ENCODE data around the gene C3orf20. TPM values are rescaled to one million over a fixed set of nuclear protein-coding genes. Genes with fewer than 3 reads are reported as not detected.
"Not testable (repeated sequence)": the region's sequence is repeated elsewhere in the genome, so short reads cannot be mapped to it uniquely, and the experiment has no call there.

Gene C3orf20
- total and polyA plus RNA-seq, 2 of the 4 experiments (the other 2 are of a cell fraction): not detected

GRCh38 chr3:14652360-14652907, 22.5 kb upstream of the C3orf20 start:
- Histone ChIP-seq H3K56ac (ENCODE audit: extremely low read depth, insufficient read depth, low read length) (peak overlapping the region; percentile 90; the same call in 1 of the 2 replicates), H3K23ac (ENCODE audit: low read depth, low read length) (peak overlapping the region; percentile 66), H3K9ac (ENCODE audit: low read depth, low read length) (peak overlapping the region; percentile 94), H3K4ac (ENCODE audit: low read depth, low read length) (peak overlapping the region; percentile 90), H2AFZ (replicated peaks; ENCODE audit: low read length, poor library complexity) (peak overlapping the region; percentile 97), H2AK5ac (ENCODE audit: low read depth, low read length) (peak overlapping the region; percentile 30; the same call in 1 of the 2 replicates), H2AK9ac (replicated peaks; ENCODE audit: low read depth, low read length, poor library complexity) (peak overlapping the region; percentile 95), H3K27ac (ENCODE audit: insufficient read depth, low read length) (peak overlapping the region; percentile 85), H4K91ac (ENCODE audit: insufficient read depth, low read depth, low read length) (peak overlapping the region; percentile 75), H3K4me2 (ENCODE audit: low read depth, low read length) (peak overlapping the region; percentile 99), H3K4me3 (ENCODE audit: insufficient read depth, low read depth, low read length) (peak overlapping the region; percentile 62), H4K5ac (ENCODE audit: low read depth, low read length) (peak overlapping the region; percentile 80), H3K79me1 (ENCODE audit: low read depth in 1 of 2, low read length in 2 of 2) (peaks cover 11 to 15% of the 10 kb centered on the region in 2 experiments), H4K8ac (ENCODE audit: low read depth in 2 of 2, low read length in 2 of 2) (peak overlapping the region; percentile 58 to 94), H3K14ac (replicated peaks; ENCODE audit: low read depth, low read length) (peak overlapping the region; percentile 89)
- H3K4me1 ChIP-seq (ENCODE audit: control insufficient read depth, insufficient read depth, low read length); H4K20me1 ChIP-seq (ENCODE audit: insufficient read depth, low read length); H3K9me3 ChIP-seq (ENCODE audit: control insufficient read depth, insufficient read depth, low read length); H3K9me1 ChIP-seq (ENCODE audit: insufficient read depth, low read length); H2BK20ac ChIP-seq (ENCODE audit: low read depth, low read length); H2BK120ac ChIP-seq (ENCODE audit: low read depth, low read length); BruUV-seq (replicated peaks); H3K27me3 ChIP-seq (ENCODE audit: control insufficient read depth, insufficient read depth, low read length); dilution Hi-C loops (cut with HindIII; ENCODE audit: low sequenced_read_pairs, unreplicated experiment); H3K36me3 ChIP-seq (ENCODE audit: control insufficient read depth, insufficient read depth, low read length); H2BK5ac ChIP-seq (ENCODE audit: low read depth, low read length, poor library complexity, severe bottlenecking); H3K18ac ChIP-seq (ENCODE audit: low read depth, low read length); ATAC-seq (ENCODE audit: low read depth); H2BK15ac ChIP-seq (ENCODE audit: low read depth, low read length): not testable (repeated sequence)
- in situ Hi-C loops (cut with MboI; ENCODE audit: low sequenced_read_pairs) (loop anchor here (25.0 kb wide), 1 partner anchor 385 kb away; no protein-coding TSS in a partner anchor), intact Hi-C loops (cut with micrococcal nuclease) (loop anchor here (2.0 to 5.0 kb wide), 4 partner anchors 74 to 450 kb away; no protein-coding TSS in a partner anchor)
- DNase-seq: peak; percentile 22
- POLR2A ChIA-PET (ENCODE audit: unreplicated experiment): interaction anchor here (1.0 kb wide), 1 partner anchor 433 kb away, joined by 9 read pairs; no protein-coding TSS in a partner anchor
- WGBS, 2 experiments (ENCODE audit: extremely low coverage in 2 of 2, insufficient read length in 1 of 2): 94% methylated on average over 3 of the region's 21 CpGs; no CpG with 5 or more reads in 1 of the 2 experiments
- CTCF ChIA-PET: interaction anchor here (0.6 kb wide), 2 partner anchors 11 to 469 kb away, joined by 4 to 6 read pairs; no protein-coding TSS in a partner anchor
- peak; percentile 34; the same call in 1 of the 2 replicates for TF ChIP-seq CEBPB (IDR thresholded peaks at IDR 0.05; ENCODE audit: low read depth, low read length)
